Esophagus squamous epithelium (tissue), 5 donors: ENCODE results near the gene LDB2. TPM values are rescaled to one million over a fixed set of nuclear protein-coding genes. Genes with fewer than 3 reads are reported as not detected.
A peak's percentile ranks its signal among the peaks of the same experiment; 100 is the strongest.

ENCODE experiments used
- DNase-seq: peaks from one replicate; lab custom pipeline; 2025; lab: John Stamatoyannopoulos, UW
- H3K27ac ChIP-seq, 4 donors: fragments of 200-600 bp; sonication (generic); one replicate each; pipeline ENCODE4 v1.5.1; 2016 to 2019; ENCODE audit warnings: mild to moderate bottlenecking in 1 of 4
- H3K27me3 ChIP-seq, 4 donors: fragments of 200-600 bp; sonication (generic); 1 replicate in 3 of 4; 2 replicates in 1 of 4; pipeline versions ENCODE4 v1.5.1 to v1.6.0; 2017 to 2021; ENCODE audit warnings: antibody characterized with exemption in 1 of 4
- H3K36me3 ChIP-seq, 3 donors: fragments of 200-600 bp; sonication (generic); one replicate each; pipeline ENCODE4 v1.5.1; 2016 to 2019
- H3K4me1 ChIP-seq, 3 donors: fragments of 200-600 bp; sonication (generic); one replicate each; pipeline ENCODE4 v1.5.1; 2017 to 2019
- H3K4me3 ChIP-seq, 4 donors: fragments of 200-600 bp; sonication (generic); 1 replicate in 3 of 4; 2 replicates in 1 of 4; pipeline ENCODE4 v1.5.1; 2016 to 2019; ENCODE audit warnings: mild to moderate bottlenecking in 2 of 4, moderate library complexity in 1 of 4
- H3K9me3 ChIP-seq, 3 donors: fragments of 200-600 bp; sonication (generic); one replicate each; pipeline ENCODE4 v1.5.1; 2016 to 2019
- CTCF ChIP-seq, 6 experiments: fragments of 450-650 bp in 4 of 6; fragments of 200-600 bp in 2 of 6; sonication (generic) in 2 of 6; IDR thresholded peaks; one replicate each; pipeline ENCODE4 v1.5.1; 2016 to 2019; ENCODE audit warnings: antibody characterized with exemption in 6 of 6, mild to moderate bottlenecking in 4 of 6, moderate library complexity in 4 of 6
- POLR2A ChIP-seq, 4 donors: fragments of 450-650 bp; IDR thresholded peaks; one replicate each; pipeline ENCODE4 v1.6.1; 2017; ENCODE audit warnings: antibody characterized with exemption in 4 of 4, mild to moderate bottlenecking in 4 of 4, moderate library complexity in 3 of 4
- WGBS, 2 donors: methylation state at CpG; one replicate each; pipeline ENCODE4 v1.1.5; 2018; 5-methylcytosine and 5-hydroxymethylcytosine counted together
- intact Hi-C: fragments of 100-400 bp; cut with DNase I; formaldehyde crosslinking; loops from one replicate; pipeline ENCODE4 v1.15.0; 2022
- total RNA-seq, 4 donors: library from RNA; depleted of rRNA; stranded (reverse); fragments of >200 nt; gene quantifications; one replicate each; pipeline ENCODE4 v1.1.0, GENCODE V29; 2016
- donor health status: DM: yes; HTN: yes; CAD: no.

LDB2 gene
- total RNA-seq, 4 donors from 2014 or later: 3.0 to 16.0 (median 5.9) TPM

GRCh38 chr4:16555156-16555555 lies 343.3 kb downstream of the LDB2 start:
- Histone ChIP-seq H3K4me1 (no peaks in the 10 kb centered on the region), H3K36me3 (no peaks in the 10 kb centered on the region), H3K27ac (no peak overlapping the region), H3K27me3 (no peaks in the 10 kb centered on the region), H3K9me3 (no peaks in the 10 kb centered on the region), H3K4me3 (no peak overlapping the region)
- TF ChIP-seq POLR2A (IDR thresholded peaks at IDR 0.05) (no peak), CTCF (IDR thresholded peaks at IDR 0.05) (no peak)
- intact Hi-C loops: no loop called here
- DNase-seq: no peak
- 82 to 84% methylated on average over 4 of the region's 4 CpGs for WGBS, 2 donors

- no peaks in the 10 kb centered on the region for H3K9me3 ChIP-seq
- no peaks in the 10 kb centered on the region for H3K36me3 ChIP-seq
- H3K27ac ChIP-seq: no peak overlapping the region
- H3K4me3 ChIP-seq: no peak overlapping the region
- 52 to 56% methylated on average over 2 of the region's 2 CpGs for WGBS, 2 donors
- no peak for DNase-seq
- H3K27me3 ChIP-seq: no peaks in the 10 kb centered on the region
- no peak for TF ChIP-seq CTCF (IDR thresholded peaks at IDR 0.05)
- no peak for TF ChIP-seq POLR2A (IDR thresholded peaks at IDR 0.05)
- H3K4me1 ChIP-seq: no peaks in the 10 kb centered on the region
- intact Hi-C loops: no loop called here
These were observed 347.9 kb downstream of the LDB2 start for GRCh38 chr4:16550531-16550930.

GRCh38 chr4:16545656-16546055 lies 352.8 kb downstream of the LDB2 start:
- intact Hi-C loops: no loop called here
- peaks cover 0 to 19% (median 0%) of the 10 kb centered on the region in 4 donors for H3K27me3 ChIP-seq
- H3K27ac ChIP-seq: no peak overlapping the region
- H3K4me3 ChIP-seq: no peak overlapping the region
- TF ChIP-seq POLR2A (IDR thresholded peaks at IDR 0.05): no peak
- no peak for TF ChIP-seq CTCF (IDR thresholded peaks at IDR 0.05)
- no peaks in the 10 kb centered on the region for H3K36me3 ChIP-seq
- 84 to 85% methylated on average over 7 of the region's 7 CpGs for WGBS, 2 donors
- H3K4me1 ChIP-seq: no peaks in the 10 kb centered on the region
- DNase-seq: no peak
- H3K9me3 ChIP-seq: no peaks in the 10 kb centered on the region

GRCh38 chr4:16544869-16545268 lies 353.6 kb downstream of the LDB2 start:
- no peak for DNase-seq
- H3K9me3 ChIP-seq: no peaks in the 10 kb centered on the region
- WGBS, 2 donors: 68 to 73% methylated on average over 6 of the region's 6 CpGs
- H3K4me1 ChIP-seq: no peaks in the 10 kb centered on the region
- H3K4me3 ChIP-seq: no peak overlapping the region
- peaks cover 0 to 24% (median 0%) of the 10 kb centered on the region in 4 donors for H3K27me3 ChIP-seq
- H3K36me3 ChIP-seq: no peaks in the 10 kb centered on the region
- H3K27ac ChIP-seq: peak overlapping the region in 2 of 4 donors; percentile 16 to 50
- TF ChIP-seq POLR2A (IDR thresholded peaks at IDR 0.05): no peak
- TF ChIP-seq CTCF (IDR thresholded peaks at IDR 0.05): no peak
- intact Hi-C loops: no loop called here

GRCh38 chr4:16544251-16544721 lies 354.2 kb downstream of the LDB2 start:
- Histone ChIP-seq H3K4me3 (no peak overlapping the region), H3K27ac (peak overlapping the region in 2 of 4 donors; percentile 16 to 50), H3K36me3 (no peaks in the 10 kb centered on the region), H3K9me3 (no peaks in the 10 kb centered on the region), H3K27me3 (peaks cover 0 to 25% (median 0%) of the 10 kb centered on the region in 4 donors), H3K4me1 (no peaks in the 10 kb centered on the region)
- DNase-seq: peak; percentile 5
- 61 to 65% methylated on average over 6 of the region's 6 CpGs for WGBS, 2 donors
- intact Hi-C loops: no loop called here
- TF ChIP-seq POLR2A (IDR thresholded peaks at IDR 0.05): no peak
- TF ChIP-seq CTCF (IDR thresholded peaks at IDR 0.05): no peak
